Omental fat pad (tissue), 4 donors: ENCODE results near the gene NEK5. TPM values are rescaled to one million over a fixed set of nuclear protein-coding genes. Genes with fewer than 3 reads are reported as not detected.

ENCODE experiments used
- ATAC-seq: fragments of 150-250 bp; one replicate; pipeline ENCODE4 v1.9.1; 2016; ENCODE audit warnings: mild to moderate bottlenecking, moderate library complexity; ENCODE audit not compliant: low FRiP score
- DNase-seq: peaks from one replicate; pipeline ENCODE4 v3.0.0-alpha.2; 2019; ENCODE audit warnings: low spot score
- CTCF ChIP-seq, 3 donors: fragments of 450-650 bp; IDR thresholded peaks; one replicate each; pipeline ENCODE4 v1.5.1; 2016 to 2017; ENCODE audit warnings: antibody characterized with exemption in 3 of 3, mild to moderate bottlenecking in 3 of 3, moderate library complexity in 2 of 3
- total RNA-seq, 4 donors: library from RNA; depleted of rRNA; stranded (reverse); fragments of >200 nt; gene quantifications; one replicate each; pipeline ENCODE4 v1.1.0, GENCODE V29; 2016

Gene NEK5
- total RNA-seq, 4 donors from 2014 or later = 0.32 to 2.5 (median 0.52) TPM

- no peak for ATAC-seq
- DNase-seq = no peak
- no peak for TF ChIP-seq CTCF (IDR thresholded peaks at IDR 0.05)
These were observed 131.1 kb downstream of the NEK5 start for GRCh38 chr13:51997641-51998330.

- DNase-seq (no peak), ATAC-seq (no peak)
- no peak for TF ChIP-seq CTCF (IDR thresholded peaks at IDR 0.05)
These were observed 131.7 kb downstream of the NEK5 start for GRCh38 chr13:51997186-51997585.

- TF ChIP-seq CTCF (IDR thresholded peaks at IDR 0.05) = no peak
- DNase-seq (no peak), ATAC-seq (no peak)
These were observed 132.2 kb downstream of the NEK5 start for GRCh38 chr13:51996641-51997040.

- peak; percentile 59 for ATAC-seq
- DNase-seq = no peak
- no peak for TF ChIP-seq CTCF (IDR thresholded peaks at IDR 0.05)
These were observed 133.0 kb downstream of the NEK5 start for GRCh38 chr13:51995677-51996551.

- DNase-seq = no peak
- peak; percentile 26 for ATAC-seq
- TF ChIP-seq CTCF (IDR thresholded peaks at IDR 0.05) = no peak
These were observed 135.2 kb downstream of the NEK5 start for GRCh38 chr13:51993713-51994112.

- DNase-seq (no peak), ATAC-seq (no peak)
- TF ChIP-seq CTCF (IDR thresholded peaks at IDR 0.05) = no peak
These were observed 139.8 kb downstream of the NEK5 start for GRCh38 chr13:51988988-51989618.

Other genes starting within 250 kb of the NEK5 start
- 10 to 100 TPM in 2 of 4 donors, 1 to 10 TPM in 2; 5.2 to 29.2 (median 10.9) TPM for gene ATP7B, start 117.6 kb downstream of the NEK5 start, total RNA-seq
- 10 to 100 TPM; 17.5 to 27.7 (median 25.4) TPM for gene ALG11, start 116.7 kb downstream of the NEK5 start, total RNA-seq
- 10 to 100 TPM; 13.7 to 22.5 (median 14.8) TPM for gene UTP14C, start 104.4 kb downstream of the NEK5 start, total RNA-seq
- 10 to 100 TPM in 2 of 4 donors, 1 to 10 TPM in 2; 7.5 to 25.1 (median 10.8) TPM for gene NEK3, start 30.5 kb upstream of the NEK5 start, total RNA-seq